Right renal cortex interstitium (tissue), 3 donors: ENCODE results near the gene FGF6. TPM values are rescaled to one million over a fixed set of nuclear protein-coding genes. Genes with fewer than 3 reads are reported as not detected.
"Not testable (repeated sequence)": the region's sequence is repeated elsewhere in the genome, so short reads cannot be mapped to it uniquely, and the experiment has no call there.

Experiments used
- DNase-seq, 3 donors: peaks; one replicate each; pipeline ENCODE4 v3.0.0-alpha.2; 2013; ENCODE audit warnings: low read depth in 3 of 3, low spot score in 2 of 3
- polyA plus RNA-seq, 3 donors: library from polyadenylated mRNA; unstranded; fragments of 120-200 nt; gene quantifications; one replicate each; pipeline ENCODE4 v1.2.1, GENCODE V29; 2013; ENCODE audit not compliant: insufficient read length in 3 of 3

The FGF6 gene
- polyA plus RNA-seq, 3 donors, result not detected

DNA sequence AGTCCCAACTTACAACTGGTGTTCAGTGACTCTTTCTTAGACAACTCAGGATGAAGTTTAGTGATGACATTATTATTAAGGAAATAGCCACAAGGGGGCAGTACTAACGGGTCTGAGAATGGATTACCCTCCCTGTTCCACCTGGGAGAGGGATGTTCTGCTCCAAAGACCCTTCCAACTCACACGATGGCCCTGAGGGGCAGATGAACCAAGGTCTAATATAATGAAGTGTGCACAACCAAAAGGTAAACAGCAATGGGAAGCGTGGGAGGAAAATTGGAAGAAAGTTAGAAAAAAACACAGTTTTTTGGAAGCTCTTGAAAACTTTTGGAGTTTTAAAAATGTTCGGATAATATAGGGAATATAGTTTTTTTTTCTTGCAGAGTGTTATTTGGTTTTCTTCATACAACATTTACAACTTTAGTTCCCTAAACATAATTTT, 24.0 kb downstream of the FGF6 start:
- no peak for DNase-seq

DNA sequence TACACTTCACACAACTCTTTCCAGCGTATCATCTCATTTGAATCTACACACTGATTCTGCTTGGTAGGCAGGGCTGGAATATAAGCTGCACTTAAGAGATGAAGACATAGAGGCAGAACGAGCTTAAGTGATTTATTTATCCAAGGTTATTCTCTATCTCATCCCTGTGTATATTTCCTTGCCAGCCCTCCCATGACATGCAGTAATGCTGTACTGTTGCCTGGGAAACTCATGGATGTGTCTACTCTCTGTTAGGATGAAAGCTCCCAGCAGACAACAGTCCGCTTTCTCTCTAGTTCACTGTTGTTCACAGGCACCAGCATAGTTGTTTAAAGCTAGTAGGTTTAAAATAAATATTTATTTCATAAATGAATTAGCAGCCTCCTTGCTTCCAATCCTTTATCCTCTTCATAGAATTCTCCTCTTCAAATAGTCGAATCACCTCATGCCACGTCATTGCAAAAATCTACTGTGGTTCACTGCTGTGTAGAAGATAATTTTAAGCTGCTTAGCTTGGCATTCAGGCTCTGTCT, 25.4 kb downstream of the FGF6 start:
- DNase-seq, result no peak

DNA sequence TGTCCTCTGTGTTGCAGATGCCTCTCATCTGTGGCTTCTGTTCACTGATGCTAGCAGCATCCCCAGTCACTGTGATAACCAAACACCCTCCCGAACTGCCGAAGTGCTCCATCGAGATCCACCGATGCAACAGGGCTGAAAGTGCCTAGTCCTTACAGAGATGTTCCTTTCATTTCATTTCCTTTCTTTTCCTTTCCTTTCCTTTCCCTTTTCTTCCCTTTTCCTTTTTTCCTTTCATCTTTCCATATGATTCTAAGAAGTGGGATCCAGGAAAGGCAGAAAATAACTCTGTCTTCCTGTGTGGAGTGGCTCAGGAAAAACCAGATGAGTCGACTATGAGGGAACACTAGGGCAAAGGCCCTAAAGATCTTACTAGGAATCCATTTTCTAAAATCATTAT, 26.7 kb downstream of the FGF6 start:
- DNase-seq, result no peak

DNA sequence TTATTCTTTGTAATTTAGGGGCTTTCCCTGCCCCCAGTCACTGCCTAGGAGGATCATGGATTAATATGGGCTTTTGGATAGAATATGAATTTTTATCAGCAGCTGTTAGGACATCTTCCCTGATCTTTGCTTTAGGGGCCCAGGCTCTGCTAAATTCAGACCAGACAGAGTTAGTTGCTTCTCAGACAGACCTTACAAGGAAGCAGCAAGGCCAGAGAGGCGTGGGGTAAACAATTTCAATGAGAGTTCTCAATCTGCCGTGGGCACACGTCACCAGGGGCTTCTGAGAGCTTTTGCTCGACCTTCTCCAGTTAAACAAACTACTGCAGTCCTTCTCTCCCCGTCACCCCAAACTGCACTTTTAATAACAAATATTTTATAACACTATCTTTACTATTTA, 27.7 kb downstream of the FGF6 start:
- no peak for DNase-seq

GRCh38 chr12:4417455-4417854, 28.2 kb downstream of the FGF6 start:
- no peak for DNase-seq

- DNase-seq, result no peak
These were observed 29.3 kb downstream of the FGF6 start for GRCh38 chr12:4416276-4416675.

GRCh38 chr12:4412465-4412864, 33.1 kb downstream of the FGF6 start:
- no peak for DNase-seq

DNA sequence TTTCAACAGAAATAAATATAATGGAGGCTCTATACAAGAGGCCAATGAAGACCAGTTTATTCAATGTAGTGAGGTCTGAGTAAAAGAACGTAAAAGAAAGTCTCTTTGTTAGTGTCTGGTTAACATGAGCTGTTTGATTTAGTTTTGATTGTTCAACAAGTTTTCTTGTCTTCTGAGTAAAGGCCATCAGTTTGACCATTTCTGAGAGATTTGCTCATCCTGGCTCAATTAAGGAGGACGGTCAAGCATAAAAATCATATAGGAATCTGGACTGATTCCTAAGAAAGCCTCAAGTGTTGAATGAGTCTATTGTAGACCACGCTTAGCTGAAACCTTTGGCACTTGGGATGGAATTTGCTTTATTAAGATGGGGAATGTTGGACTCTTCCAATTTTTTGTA, 33.6 kb downstream of the FGF6 start:
- DNase-seq, result no peak

DNA sequence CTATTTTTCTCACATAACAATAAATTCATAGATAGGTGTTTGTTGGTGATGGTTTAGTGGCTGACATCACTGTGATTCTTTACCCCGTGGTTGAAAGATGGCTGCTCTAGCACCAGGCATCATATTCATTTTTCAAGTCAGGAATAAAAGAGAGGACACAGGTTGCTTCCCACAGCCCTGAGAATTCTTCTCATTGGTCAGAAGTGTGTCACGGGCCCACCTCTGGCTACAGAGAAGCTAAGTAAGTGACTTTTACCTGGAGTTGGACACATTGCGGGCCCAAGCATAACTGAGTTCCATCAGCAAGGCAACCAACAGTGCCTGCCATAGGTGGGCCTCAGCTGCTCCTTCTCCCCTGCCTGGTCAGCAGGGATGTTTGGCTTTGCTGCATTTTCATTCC, 38.5 kb downstream of the FGF6 start:
- DNase-seq, result no peak

DNA sequence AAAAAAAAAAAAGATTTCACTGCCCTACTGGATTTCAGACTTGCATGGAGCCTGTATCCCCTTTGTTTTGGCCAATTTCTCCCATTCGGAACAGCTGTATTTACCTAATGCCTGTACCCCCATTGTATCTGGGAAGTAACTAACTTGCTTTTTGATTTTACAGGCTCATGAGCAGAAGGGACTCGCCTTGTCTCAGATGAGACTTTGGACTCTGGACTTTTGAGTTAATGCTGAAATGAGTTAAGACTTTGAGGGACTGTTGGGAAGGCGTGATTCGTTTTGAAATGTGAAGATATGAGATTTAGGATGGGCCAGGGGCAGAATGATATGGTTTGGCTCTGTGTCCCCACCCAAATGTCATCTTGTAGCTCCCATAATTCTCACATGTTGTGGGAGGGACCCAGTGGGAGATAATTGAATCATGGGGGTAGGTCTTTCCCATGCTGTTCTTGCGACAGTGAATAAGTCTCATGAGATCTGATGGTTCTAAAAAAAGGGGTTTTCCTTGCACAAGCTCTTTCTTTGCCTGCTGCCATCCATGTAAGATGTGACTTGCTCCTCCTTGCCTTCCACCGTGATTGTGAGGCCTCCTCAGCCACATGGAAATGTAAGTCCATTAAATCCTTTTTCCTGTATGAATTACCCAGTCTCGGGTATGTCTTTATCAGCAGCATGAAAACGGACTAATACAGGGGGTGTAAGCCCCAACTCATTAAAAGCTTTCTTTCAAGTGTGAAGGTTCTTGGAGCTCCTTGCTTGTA, 40.6 kb downstream of the FGF6 start:
- not testable (repeated sequence) for DNase-seq

DNA sequence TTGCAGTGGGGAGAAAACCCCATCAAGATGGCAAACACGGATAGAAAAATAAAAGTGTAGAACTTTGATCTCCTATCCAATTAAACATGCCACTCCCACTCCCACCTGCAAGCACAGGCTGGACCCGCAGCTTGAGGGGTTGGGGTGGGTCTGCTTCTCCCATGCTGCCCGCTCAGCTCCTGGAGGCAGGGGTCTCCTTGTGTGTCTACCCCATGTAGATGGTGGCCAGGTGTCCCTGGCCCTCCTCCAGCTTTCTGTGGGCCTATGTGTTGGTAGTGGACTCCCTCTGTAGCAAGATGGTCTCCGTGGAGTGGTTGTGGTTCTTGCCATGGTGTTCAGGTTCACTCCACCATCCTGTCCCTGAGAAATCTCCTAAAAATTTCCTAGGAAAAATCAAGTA, 42.6 kb downstream of the FGF6 start:
- no peak for DNase-seq

DNA sequence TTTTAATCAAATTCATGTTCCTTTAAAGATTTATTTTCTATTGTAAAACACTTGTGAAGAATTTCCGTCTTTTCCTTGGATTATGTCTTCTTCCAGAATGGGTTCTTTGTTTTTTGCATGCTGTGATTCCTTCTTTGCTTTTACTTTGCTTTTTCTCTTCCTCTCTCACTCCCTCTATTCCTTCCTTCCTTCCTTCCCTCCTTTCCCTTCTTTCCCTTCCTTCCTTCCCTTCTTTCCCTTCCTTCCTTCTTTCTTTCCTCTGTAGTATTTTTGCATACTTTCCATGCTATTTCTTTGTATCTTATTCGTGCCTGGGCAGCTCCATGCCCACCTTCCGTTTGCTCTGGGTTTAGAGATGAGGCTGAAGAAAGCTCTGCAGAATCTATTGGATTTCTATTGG, 44.5 kb downstream of the FGF6 start:
- no peak for DNase-seq

GRCh38 chr12:4395818-4396217, 49.8 kb downstream of the FGF6 start:
- DNase-seq, result no peak

DNA sequence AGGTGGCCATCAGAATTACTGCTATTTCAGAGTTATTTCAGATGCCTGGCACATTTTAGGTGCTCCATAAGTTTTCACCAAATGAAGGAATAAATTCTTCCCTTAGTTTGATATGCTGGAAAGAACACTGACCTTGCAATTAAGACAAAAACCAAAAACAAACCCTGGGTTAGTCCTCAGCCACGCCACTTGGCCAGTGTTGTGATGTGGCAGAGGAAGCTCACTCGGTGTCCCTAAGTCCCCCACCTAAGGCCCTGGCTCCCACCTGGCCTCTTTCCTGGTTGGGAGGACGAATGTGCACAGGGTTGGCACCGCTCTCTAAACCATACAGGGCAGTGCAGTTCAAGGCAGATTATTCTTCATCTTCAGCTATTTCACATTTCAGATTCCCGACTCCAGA, 52.4 kb downstream of the FGF6 start:
- no peak for DNase-seq

DNA sequence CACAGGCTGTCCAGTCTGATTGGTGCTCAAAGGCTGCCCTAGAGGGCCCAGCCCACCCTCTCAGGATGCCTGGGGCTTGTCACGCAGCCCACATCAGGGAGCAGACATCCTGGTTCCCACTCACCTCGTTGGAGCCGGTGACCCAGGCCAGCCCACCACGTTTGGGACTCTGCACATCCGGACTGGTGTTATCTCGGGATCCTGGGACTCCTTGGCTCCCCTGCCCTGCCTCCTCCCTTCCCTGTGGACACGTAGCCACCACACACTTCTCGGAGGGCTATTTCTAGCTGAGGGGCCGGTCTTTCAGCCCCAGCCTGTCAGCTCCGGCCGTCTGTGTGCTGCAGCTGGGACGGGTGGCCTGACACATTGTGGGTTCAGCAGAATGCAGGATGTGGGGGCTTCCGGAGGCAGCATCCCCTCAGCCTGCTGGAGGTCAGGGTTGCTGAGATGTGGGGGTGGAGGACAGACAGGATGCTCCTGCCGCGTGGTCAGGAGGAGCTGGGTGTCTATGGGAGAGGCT, 53.3 kb downstream of the FGF6 start:
- no peak for DNase-seq

GRCh38 chr12:4388662-4389061, 57.0 kb downstream of the FGF6 start:
- DNase-seq, result no peak

DNA sequence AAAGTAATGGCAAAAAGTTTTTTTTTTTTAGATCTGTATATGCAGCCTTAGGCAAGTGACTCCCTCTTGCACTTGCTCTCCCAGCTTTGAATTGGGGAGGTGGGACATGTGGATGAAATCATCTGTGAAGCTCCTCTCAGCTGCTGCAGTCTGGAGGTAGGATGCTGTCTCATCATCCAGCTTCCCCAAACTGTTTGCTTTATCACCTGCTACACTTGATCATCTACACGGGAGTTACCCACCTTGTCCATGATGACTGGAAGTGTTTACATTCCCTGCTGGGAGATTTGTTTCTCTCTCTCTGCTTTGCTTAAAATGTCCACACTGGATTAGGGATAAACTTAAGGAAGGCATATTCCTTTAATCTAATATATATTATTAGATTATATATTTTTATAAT, 57.6 kb downstream of the FGF6 start:
- DNase-seq, result no peak

GRCh38 chr12:4387607-4388006, 58.0 kb downstream of the FGF6 start:
- no peak for DNase-seq

DNA sequence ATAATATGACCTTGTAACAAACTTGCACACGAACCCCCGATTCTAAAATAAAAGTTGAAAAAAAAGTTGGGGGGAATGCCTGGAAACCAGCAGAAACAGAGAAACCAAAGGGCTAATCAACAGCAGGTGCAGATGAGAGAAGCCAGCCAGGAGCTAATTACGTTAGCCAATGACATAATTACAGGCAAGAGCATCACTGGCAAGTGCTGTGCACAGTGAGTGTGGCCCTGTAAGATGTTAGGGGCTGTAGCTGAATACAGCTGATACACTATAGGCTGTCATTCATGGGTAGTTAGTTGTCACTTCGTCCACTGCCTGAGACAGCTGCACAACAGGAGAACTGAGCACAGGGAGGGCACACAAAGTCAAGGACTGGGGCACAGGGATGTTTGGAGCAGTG, 58.8 kb downstream of the FGF6 start:
- no peak for DNase-seq
